Subcutaneous preadipocyte (primary cell): ENCODE measurements around the gene PCCB. TPM values are rescaled to one million over a fixed set of nuclear protein-coding genes. Genes with fewer than 3 reads are reported as not detected.

Experiments used
- total RNA-seq: library from RNA; depleted of rRNA; stranded (reverse); fragments of >200 nt; gene quantifications from 2 replicates; pipeline ENCODE4 v1.2.3, GENCODE V29; 2012

Gene PCCB
- 38.9 and 57.9 TPM in 2 replicates for total RNA-seq

DNA sequence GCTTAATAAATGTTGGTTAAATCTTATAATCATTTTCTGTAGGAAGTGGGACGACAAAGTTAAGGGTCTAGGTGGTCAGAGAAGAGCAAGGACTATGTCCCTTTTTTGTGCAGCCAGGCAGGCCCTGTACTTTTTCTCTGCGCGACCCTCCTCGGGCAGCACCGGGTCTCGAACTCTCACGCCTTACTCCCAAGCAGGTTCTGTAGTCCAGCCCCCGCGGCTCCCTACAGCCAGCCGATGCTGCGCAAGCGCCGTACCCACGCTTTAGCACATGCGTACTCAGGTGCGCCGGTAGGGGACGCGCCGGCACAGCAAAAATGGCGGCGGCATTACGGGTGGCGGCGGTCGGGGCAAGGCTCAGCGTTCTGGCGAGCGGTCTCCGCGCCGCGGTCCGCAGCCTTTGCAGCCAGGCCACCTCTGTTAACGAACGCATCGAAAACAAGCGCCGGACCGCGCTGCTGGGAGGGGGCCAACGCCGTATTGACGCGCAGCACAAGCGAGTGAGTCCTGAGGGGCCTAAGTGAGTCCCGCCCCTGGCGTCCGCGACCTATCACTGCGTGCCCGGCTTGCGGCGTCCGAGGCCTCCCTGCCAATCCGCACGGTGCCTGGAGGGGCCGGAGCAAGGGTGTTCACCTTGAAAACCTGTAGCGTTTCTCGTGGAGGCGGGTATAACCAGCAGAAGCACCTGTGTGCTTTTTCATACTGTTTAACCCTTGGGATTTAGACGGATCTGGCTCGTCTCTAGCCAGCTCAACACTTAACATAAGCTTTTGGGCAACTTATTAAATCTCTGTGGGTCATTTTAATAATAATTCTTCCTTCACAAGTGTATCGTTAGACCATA lies at the start of gene PCCB:
TSS of gene PCCB (plus strand) at position 282 of the 844 bp plus-strand sequence. CDS start at position 318, 36 bp downstream.

Other genes starting within 250 kb of the PCCB start
- gene MSL2, start 54.0 kb upstream of the PCCB start, total RNA-seq, result 11.4 and 17.0 TPM in 2 replicates